Renal cortical epithelial cell (primary cell): ENCODE data around the gene G6PC2. TPM values are rescaled to one million over a fixed set of nuclear protein-coding genes. Genes with fewer than 3 reads are reported as not detected.
"Not testable (repeated sequence)": the region's sequence is repeated elsewhere in the genome, so short reads cannot be mapped to it uniquely, and the experiment has no call there.

Experiments used
- DNase-seq: peaks from one replicate; pipeline ENCODE4 v3.0.0-alpha.2; 2011; ENCODE audit warnings: low read depth
- total RNA-seq: library from RNA; depleted of rRNA; stranded (reverse); fragments of >200 nt; gene quantifications from 2 replicates; pipeline ENCODE4 v1.2.3, GENCODE V29; 2014

The G6PC2 gene, protein sequence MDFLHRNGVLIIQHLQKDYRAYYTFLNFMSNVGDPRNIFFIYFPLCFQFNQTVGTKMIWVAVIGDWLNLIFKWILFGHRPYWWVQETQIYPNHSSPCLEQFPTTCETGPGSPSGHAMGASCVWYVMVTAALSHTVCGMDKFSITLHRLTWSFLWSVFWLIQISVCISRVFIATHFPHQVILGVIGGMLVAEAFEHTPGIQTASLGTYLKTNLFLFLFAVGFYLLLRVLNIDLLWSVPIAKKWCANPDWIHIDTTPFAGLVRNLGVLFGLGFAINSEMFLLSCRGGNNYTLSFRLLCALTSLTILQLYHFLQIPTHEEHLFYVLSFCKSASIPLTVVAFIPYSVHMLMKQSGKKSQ
- not detected in 2 replicates for total RNA-seq

DNA sequence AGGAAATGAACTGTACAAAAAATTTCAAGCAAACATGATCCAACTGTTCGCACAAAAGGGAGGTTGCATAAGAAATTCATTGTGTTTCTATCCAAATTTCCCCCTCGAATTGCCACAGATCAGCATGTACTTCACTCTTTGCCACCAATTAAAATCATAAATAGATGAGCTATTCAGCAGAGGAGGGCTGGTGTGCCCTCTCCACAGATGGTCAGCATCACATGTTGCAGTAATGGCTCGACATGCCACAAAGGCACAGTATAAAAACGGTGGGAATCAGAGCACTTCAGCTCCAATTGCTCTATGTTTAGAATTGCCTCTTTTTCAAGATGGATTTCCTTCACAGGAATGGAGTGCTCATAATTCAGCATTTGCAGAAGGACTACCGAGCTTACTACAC lies at the start of gene G6PC2:
G6PC2 (plus strand) TSS at position 289 of the 400 bp plus-strand sequence; CDS start at position 330, 41 bp downstream.
- no peak for DNase-seq

GRCh38 chr2:168851674-168852320 lies 49.3 kb upstream of the G6PC2 start:
- peak; percentile 52 for DNase-seq

DNA sequence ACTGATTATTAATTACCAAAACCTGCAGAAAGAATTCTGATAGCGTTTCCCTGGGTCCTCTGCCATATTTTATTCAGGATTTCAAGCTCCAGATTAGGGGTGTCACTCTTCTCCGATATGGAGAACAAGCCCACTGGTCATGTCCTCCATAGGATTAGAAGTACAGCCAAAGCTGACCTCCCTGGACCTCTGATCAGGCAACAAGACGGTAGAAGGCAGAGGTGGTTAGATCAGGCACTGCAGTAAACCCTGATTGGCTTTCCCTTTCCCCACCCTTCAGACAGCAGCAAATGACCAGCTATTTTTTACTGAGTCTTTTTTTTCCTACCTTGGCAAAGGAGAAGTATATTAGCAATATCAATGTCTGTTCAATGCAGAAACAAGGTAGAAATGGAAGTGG lies 48.6 kb upstream of the G6PC2 start:
- DNase-seq: no peak

DNA sequence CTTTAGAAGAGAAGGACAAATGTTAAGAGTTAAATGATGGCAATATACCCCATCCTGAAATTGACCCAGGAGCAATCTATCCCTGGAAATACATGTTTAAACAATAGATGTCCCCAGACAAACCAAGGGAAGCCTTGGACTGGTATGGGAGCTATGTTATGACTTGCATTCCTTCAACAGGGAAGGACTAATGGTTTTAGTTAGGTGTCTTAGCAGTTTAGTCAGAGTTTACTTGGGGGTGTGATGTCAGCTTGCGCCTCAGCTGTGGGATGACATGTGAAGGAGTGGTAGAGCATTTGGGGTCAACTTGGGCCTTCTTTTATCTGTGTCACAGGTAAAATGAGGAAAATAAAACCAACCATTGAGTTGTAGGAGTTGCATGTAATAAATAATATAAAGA lies 47.6 kb upstream of the G6PC2 start:
- no peak for DNase-seq

DNA sequence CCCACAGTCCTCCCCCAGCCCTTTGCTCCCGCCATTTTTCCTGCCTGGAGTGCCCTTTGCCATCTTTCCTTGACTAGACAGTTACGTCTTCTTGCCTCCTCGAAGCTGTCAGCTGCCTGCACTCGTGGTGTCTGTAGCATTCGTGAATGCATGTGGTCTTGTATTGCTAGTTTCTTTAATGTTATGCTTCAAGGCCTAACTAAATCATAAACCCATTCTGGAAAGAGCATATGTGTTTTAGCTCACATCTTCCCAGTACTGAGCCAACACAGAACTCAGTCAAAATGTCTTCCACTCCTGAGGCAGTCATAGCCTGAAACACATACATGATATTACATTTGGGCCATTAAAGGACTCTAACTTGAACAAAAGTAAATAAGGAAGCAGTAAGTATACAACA lies 46.4 kb upstream of the G6PC2 start:
- DNase-seq: no peak

GRCh38 chr2:168855601-168856000 lies 45.5 kb upstream of the G6PC2 start:
- DNase-seq: no peak

DNA sequence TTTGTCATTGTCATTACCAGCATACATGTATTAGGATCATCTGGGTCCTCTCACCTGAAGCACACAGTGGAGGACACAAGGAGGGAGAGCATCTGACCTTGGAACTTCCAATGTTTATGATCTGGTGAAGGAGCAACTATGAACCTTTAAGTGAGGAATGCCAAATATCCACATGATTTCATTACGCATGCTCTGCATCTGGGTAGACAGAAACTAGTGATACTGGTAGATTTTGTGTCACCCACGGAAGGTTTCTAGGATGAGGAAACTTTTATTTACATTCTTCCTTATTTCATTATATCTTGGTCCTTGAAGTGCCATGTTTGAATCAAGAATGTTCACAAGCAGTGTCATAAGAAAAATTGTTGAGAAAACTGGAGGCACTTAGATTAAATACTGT lies 42.9 kb upstream of the G6PC2 start:
- DNase-seq: no peak

DNA sequence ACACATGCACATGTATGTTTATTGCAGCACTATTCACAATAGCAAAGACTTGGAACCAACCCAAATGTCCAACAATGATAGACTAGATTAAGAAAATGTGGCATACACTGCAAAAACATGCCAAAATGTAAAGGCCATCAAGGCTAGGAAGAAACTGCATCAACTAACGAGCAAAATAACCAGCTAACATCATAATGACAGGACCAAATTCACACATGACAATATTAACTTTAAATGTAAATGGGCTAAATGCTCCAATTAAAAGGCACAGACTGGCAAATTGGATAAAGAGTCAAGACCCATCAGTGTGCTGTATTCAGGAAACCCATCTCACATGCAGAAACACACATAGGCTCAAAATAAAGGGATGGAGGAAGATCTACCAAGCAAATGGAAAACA lies 33.9 kb upstream of the G6PC2 start:
- DNase-seq: not testable (repeated sequence)

GRCh38 chr2:168870369-168870768 lies 30.7 kb upstream of the G6PC2 start:
- DNase-seq: not testable (repeated sequence)

DNA sequence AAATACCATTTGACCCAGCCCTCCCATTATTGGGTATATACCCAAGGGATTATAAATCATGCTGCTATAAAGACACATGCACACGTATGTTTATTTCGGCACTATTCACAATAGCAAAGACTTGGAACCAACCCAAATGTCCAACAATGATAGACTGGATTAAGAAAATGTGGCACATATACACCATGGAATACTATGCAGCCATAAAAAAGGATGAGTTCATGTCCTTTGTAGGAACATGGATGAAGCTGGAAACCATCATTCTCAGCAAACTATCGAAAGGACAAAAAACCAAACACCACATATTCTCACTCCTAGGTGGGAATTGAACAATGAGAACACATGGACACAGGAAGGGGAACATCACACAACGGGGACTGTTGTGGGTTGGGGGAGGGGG lies 30.3 kb upstream of the G6PC2 start:
- not testable (repeated sequence) for DNase-seq

DNA sequence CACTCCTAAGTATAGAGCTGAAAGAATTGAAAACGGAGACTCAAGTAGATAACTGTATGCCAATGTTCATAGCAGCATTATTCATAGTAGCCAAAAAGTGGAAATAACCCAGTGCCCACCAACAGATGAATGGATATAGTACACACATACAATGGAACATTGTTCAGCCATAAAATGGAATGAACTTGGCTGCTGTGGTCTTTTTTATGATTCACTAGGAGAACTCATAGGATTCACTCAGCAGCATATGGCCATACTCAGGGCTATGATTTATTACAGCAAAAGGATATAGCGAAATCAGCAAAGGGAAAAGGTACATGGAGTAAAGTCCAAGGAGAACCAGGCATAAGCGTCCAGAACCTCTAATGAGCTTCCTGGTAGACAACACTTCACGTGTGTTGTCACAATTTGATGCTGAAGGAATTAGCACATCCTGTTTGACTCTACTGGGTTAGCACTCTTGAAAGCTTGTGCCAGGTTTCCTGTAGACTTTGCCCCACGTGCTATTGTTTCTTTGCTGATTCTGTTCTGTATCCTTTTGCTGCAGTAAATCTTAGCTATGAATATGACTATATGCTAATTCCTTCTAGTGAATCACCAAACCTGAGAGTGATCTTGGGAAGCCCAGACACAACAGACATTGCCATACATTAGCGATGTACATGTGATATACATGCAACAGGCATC lies 26.6 kb upstream of the G6PC2 start:
- no peak for DNase-seq

- not testable (repeated sequence) for DNase-seq
These were observed 18.9 kb upstream of the G6PC2 start for GRCh38 chr2:168882163-168882562.

GRCh38 chr2:168884975-168885374 lies 16.1 kb upstream of the G6PC2 start:
- DNase-seq: peak; percentile 49

DNA sequence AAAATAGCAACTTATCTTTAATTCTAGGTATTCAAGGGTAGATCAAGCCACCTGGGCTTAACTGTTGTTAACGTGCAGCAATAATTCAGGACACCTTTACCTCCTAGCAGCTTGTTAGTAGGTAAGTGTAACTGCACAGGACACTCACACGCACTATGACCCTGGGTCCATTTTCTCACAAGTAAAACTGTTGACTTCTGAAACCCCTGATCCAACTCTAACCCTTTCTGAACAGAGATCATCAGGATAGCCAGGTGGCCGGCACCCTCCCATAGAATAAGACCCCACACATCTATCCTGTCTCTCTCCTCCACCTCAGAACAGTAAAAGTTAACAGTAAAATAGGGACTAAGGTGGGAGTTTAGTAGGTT lies 11.5 kb upstream of the G6PC2 start:
- no peak for DNase-seq

DNA sequence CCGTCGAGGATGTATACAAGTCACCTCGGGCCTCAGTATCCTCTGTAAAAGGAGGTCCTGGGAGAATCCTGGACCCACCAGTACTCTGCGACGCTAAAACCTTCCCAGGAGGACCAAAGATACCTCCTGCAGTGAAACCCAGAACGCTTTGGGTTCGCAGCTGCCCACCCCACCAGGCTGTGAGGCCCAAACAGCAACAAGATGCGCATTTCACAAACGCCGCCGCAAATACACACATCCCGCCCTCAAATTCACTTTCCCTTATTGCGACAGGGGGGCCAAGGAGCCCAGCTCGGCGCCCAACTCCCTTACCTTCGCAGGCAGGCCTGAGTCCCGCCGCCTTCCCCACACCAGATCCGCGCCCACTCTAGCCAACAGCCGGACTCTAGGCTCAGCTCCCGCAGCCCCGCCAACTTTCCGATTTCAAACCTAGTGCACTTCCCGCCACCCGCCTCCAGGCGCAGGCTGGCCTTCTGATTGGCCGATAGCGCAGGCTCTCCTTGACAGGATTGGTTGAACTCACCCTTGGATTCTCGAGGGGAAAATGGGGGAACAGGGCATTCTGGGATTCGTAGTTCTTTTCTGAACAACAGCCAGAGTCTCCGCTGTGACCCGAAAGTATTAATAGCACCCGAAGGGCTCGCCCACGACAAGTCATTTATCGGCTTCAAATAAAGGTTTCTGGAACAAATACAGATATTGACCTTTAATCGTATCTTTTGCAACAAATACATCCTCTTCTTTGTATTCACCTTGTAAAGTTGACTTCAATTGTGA lies 10.9 kb upstream of the G6PC2 start, which contains the start of gene SPC25:
SPC25 (minus strand) TSS at position 425 of the 777 bp plus-strand sequence. CDS start 911 bp downstream, outside the sequence.
- DNase-seq: peak; percentile 86

DNA sequence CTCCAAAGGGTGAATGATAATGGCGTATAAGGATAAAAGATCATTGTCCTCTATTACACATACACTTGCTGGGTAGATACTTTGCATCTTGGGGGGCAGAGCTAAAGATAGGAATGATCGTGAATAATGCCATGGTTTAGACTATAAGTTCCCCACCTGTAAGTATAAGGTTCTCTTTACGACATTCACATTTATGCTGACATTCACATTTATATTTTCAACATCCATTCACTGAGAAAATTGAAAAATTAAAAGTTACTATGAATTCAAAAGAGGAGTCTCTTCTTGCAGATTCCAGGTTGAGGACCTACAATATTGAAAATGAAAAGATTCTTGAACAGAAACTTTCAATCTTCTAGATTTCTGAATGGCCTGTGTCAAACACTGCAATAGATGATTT lies 8.8 kb upstream of the G6PC2 start:
- no peak for DNase-seq

DNA sequence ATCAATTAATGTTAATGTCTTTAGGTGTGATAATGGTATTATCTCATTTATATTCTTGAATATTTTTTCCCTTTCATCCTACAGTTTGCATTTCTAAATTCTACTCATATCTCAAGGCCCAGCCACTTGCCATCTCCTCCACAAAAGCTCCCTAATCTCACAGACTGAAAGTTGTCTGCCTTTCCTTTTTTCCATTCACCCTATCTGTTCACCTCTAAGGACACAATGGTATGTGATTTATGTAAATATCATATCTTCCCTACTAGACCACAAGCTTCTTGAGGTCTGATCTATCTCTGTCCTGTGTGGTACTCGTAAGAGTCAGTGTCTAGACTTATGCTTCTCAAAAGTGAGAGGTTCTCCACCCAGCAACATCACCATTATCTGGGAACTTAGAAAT lies 7.0 kb upstream of the G6PC2 start:
- no peak for DNase-seq

- DNase-seq: no peak
These were observed 6.4 kb upstream of the G6PC2 start for GRCh38 chr2:168894720-168895119.

GRCh38 chr2:168895771-168896170 lies 5.3 kb upstream of the G6PC2 start:
- DNase-seq: peak; percentile 30

DNA sequence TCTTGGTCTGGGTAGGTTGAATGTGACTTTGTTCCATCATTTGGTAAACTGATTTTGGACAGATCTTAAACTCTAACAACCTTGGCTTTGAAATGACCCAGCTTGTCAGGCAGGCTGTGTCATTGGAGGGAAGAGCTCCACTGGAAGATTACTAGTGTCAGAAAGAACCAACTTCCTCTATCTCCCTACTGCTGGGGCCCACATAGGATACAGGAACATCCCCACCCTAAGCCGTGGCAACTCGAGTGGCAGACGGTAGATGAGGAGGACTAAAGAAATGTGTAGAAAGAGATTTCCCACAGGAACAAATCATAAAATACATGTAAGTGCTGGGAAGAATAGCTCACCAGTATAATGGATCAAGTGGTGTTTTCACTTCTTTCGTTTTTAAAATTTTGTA lies 4.3 kb upstream of the G6PC2 start:
- DNase-seq: no peak

GRCh38 chr2:168897449-168897848 lies 3.6 kb upstream of the G6PC2 start:
- DNase-seq: no peak

DNA sequence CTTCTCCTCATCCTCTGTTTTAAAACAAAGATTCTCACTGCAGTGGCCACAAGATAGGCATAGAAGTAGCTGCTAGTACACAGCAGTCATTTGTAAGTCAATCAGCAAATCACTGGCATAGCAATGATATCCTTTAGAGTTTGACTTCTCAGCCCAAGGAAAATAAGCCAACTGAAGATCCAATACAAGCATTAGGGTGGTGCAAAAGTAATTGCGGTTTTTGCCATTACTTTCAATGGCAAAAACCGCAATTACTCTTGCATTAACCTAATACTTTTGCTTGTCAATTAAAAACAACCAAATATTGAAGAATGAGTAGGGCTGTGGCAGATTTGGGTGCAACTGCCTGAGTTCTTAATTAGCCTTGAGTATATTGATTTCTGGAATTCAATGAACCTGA lies 2.8 kb downstream of the G6PC2 start:
- no peak for DNase-seq
